Gastroesophageal sphincter (tissue), 3 donors: ENCODE measurements around the gene TNFRSF1A.

Experiments
- POLR2A ChIP-seq, 2 donors: fragments of 450-650 bp; IDR thresholded peaks; one replicate each; pipeline ENCODE4 v1.6.1; 2017; ENCODE audit warnings: antibody characterized with exemption in 2 of 2, mild to moderate bottlenecking in 2 of 2, moderate library complexity in 1 of 2
- POLR2AphosphoS5 ChIP-seq: sonication (generic); formaldehyde crosslinking; IDR thresholded peaks from one replicate; pipeline ENCODE4 v1.6.1; 2017; ENCODE audit warnings: antibody characterized with exemption
- TF ChIP-seq, protein P1 (sequence below), 4 experiments: fragments of 200-600 bp in 2 of 4; fragments of 450-650 bp in 2 of 4; sonication (generic) in 1 of 4; IDR thresholded peaks; one replicate each; pipeline ENCODE4 v1.5.1; 2017 to 2019; ENCODE audit warnings: antibody characterized with exemption in 4 of 4, mild to moderate bottlenecking in 2 of 4, moderate library complexity in 2 of 4

DNA sequence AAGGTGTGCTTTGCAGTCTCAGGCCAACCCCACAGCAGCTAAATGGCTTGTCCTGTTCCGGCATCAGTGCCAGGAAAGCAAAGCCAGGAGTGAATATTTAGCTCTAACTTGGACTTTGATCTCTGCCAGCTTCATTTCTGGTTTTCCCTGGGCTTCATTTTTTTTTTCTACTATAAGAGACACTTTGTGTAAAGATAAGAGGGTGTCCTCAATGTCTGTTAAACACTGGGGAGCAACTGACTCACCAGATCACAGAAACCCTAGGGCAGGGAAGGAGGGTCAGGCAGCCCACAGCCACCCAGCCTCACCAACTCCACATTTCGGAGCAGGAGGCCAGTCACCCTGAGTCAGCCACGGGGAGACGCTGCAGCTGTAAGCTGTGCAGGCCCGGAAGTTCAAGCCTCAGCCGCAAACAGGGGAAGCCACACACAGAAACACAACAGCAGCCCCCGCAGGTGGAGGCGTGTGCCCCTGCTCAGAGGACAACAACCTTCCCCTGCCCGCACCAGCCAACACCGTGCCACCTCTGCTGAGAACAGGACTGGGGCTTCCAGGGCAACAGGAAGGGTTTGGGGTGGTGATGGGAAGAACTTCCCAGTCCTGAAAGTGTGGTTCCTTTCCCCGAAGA is 6.3 kb downstream of the TNFRSF1A start:
- TF ChIP-seq, protein P1, sequence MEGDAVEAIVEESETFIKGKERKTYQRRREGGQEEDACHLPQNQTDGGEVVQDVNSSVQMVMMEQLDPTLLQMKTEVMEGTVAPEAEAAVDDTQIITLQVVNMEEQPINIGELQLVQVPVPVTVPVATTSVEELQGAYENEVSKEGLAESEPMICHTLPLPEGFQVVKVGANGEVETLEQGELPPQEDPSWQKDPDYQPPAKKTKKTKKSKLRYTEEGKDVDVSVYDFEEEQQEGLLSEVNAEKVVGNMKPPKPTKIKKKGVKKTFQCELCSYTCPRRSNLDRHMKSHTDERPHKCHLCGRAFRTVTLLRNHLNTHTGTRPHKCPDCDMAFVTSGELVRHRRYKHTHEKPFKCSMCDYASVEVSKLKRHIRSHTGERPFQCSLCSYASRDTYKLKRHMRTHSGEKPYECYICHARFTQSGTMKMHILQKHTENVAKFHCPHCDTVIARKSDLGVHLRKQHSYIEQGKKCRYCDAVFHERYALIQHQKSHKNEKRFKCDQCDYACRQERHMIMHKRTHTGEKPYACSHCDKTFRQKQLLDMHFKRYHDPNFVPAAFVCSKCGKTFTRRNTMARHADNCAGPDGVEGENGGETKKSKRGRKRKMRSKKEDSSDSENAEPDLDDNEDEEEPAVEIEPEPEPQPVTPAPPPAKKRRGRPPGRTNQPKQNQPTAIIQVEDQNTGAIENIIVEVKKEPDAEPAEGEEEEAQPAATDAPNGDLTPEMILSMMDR (IDR thresholded peaks at IDR 0.05) = peak in 3 of 4 experiments; percentile 47 to 77 (median 48)
- TF ChIP-seq POLR2A (IDR thresholded peaks at IDR 0.05) = peak in 1 of 2 donors; percentile 16
- TF ChIP-seq POLR2AphosphoS5 = peak; percentile 68
